Measurements from ENCODE around the gene DEXI.

- TF ChIP-seq CTCF (IDR thresholded peaks at IDR 0.05) (peak in 1 of 6 experiments; percentile 43), POLR2A (IDR thresholded peaks at IDR 0.05) (peak in 1 of 2 donors; percentile 90)
Measured at GRCh38 chr16:10944249-10945064, 2.2 kb upstream of the DEXI start, which contains the start of gene CLEC16A.

All from thyroid gland (tissue), 4 donors.